Small intestine (tissue), 7 donors: ENCODE results near the gene NUP214. TPM values are rescaled to one million over a fixed set of nuclear protein-coding genes. Genes with fewer than 3 reads are reported as not detected.
"Not testable (repeated sequence)": the region's sequence is repeated elsewhere in the genome, so short reads cannot be mapped to it uniquely, and the experiment has no call there.

Experiments used
- DNase-seq, 2 donors: peaks; one replicate each; pipeline versions ENCODE4 v3.0.0 to v3.0.0-alpha.2; 2013
- FAIRE-seq: peaks from 2 replicates; lab custom pipeline; 2012; peaks lifted over from hg19 to GRCh38; lab: Jason Lieb, UNC
- H3K27ac ChIP-seq, 3 donors: one replicate each; pipeline ENCODE4 v1.5.1; 2013; ENCODE audit warnings: low read length in 2 of 3, mild to moderate bottlenecking in 2 of 3, control low read depth in 1 of 3, inconsistent platforms in 1 of 3, low read depth in 1 of 3, moderate library complexity in 1 of 3
- H3K27me3 ChIP-seq, 3 donors: one replicate each; pipeline ENCODE4 v1.6.1; 2013; ENCODE audit warnings: low read length in 3 of 3, inconsistent platforms in 1 of 3; ENCODE audit not compliant: control insufficient read depth in 3 of 3, insufficient read depth in 3 of 3
- H3K36me3 ChIP-seq, 3 donors: one replicate each; pipeline ENCODE4 v1.6.1; 2013; ENCODE audit warnings: low read length in 3 of 3, inconsistent platforms in 1 of 3, low read depth in 1 of 3, mild to moderate bottlenecking in 1 of 3, moderate library complexity in 1 of 3; ENCODE audit not compliant: control insufficient read depth in 3 of 3, insufficient read depth in 2 of 3
- H3K4me1 ChIP-seq, 3 donors: one replicate each; pipeline ENCODE4 v1.6.1; 2013; ENCODE audit warnings: low read length in 2 of 3, inconsistent platforms in 1 of 3, low read depth in 1 of 3, mild to moderate bottlenecking in 1 of 3, moderate library complexity in 1 of 3; ENCODE audit not compliant: control insufficient read depth in 3 of 3, insufficient read depth in 2 of 3
- H3K4me3 ChIP-seq, 3 donors: one replicate each; pipeline ENCODE4 v1.5.1; 2013; ENCODE audit warnings: low read length in 3 of 3, control low read depth in 1 of 3, inconsistent platforms in 1 of 3, low read depth in 1 of 3, mild to moderate bottlenecking in 1 of 3, moderate library complexity in 1 of 3
- H3K9me3 ChIP-seq, 2 donors: one replicate each; pipeline ENCODE4 v1.6.1; 2013; ENCODE audit warnings: low read depth in 1 of 2, low read length in 1 of 2; ENCODE audit not compliant: control insufficient read depth in 2 of 2, insufficient read depth in 1 of 2
- WGBS, 3 donors: extraction: QIAGEN DNeasy Blood & Tissue Kit; methylation state at CpG; one replicate each; pipeline ENCODE4 v1.1.7; 2013; 5-methylcytosine and 5-hydroxymethylcytosine counted together
- polyA plus RNA-seq, 4 donors: library from polyadenylated mRNA; stranded (reverse) in 3 of 4; unstranded in 1 of 4; fragments of 200-250 nt in 3 of 4; fragments of 120-200 nt in 1 of 4; gene quantifications; one replicate each; pipeline versions ENCODE4 v1.2.1 to v1.2.3, GENCODE V29; 2013
- donor health status: healthy with polysubstance abuse.
- donor health status: control.
- donor health status: control.
- donor health status: Bipolar disorder and iron deficiency.
- donor health status: healthy.

NUP214 gene
- polyA plus RNA-seq, 4 donors: 16.7 to 49.7 (median 37.3) TPM

DNA sequence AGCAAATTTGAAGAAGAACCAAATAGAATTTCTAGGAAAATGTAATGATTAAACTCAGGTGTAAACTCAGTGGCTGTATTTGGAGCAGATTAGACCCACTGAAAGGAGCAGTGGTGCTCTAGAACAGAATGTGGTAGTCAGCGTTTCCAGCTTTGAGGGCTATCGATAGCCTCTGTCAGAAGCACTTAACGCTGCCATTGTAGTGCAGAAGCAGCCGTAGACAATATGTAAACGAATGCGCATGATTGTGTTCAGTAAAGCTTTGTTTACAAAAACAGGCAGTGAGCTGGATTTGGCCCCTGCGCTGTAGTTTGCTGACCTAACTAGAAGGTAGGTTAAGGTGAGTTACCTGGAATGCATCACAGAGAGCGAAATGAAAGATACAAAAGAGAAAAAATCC lies 78.9 kb downstream of the NUP214 start:
- Histone ChIP-seq H3K9me3 (no peaks in the 10 kb centered on the region), H3K4me1 (no peaks in the 10 kb centered on the region), H3K4me3 (no peak overlapping the region), H3K27me3 (no peaks in the 10 kb centered on the region), H3K36me3 (peaks cover 4 to 47% (median 21%) of the 10 kb centered on the region in 3 donors), H3K27ac (no peak overlapping the region)
- DNase-seq: no peak
- WGBS, 3 donors: 87 to 96% (median 95%) methylated on average over 8 of the region's 8 CpGs
- no peak for FAIRE-seq

DNA sequence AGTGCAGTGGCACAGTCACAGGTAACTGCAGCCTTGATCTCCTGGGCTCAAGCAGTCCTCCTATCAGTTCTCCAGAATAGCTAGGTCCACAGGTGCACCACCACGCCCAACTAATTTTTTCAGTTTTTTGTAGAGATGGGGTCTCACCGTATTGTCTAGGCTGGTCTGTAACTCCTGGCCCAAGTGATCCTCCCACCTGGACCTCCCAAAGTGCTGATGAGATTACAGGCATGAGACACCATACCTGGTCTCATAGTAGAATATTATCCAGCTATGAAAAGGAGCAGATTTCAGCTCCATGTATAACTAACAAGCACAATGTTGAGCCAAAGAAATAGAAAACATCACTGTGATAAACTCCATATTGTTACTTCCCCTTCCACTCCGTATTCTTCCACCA lies 81.1 kb downstream of the NUP214 start:
- H3K9me3 ChIP-seq: no peaks in the 10 kb centered on the region
- no peaks in the 10 kb centered on the region for H3K27me3 ChIP-seq
- H3K27ac ChIP-seq: no peak overlapping the region
- 95 to 97% (median 96%) methylated on average over 3 of the region's 3 CpGs for WGBS, 3 donors
- DNase-seq: no peak
- no peak overlapping the region for H3K4me3 ChIP-seq
- FAIRE-seq: no peak
- H3K4me1 ChIP-seq: no peaks in the 10 kb centered on the region
- H3K36me3 ChIP-seq: peaks cover 4 to 48% (median 12%) of the 10 kb centered on the region in 3 donors

DNA sequence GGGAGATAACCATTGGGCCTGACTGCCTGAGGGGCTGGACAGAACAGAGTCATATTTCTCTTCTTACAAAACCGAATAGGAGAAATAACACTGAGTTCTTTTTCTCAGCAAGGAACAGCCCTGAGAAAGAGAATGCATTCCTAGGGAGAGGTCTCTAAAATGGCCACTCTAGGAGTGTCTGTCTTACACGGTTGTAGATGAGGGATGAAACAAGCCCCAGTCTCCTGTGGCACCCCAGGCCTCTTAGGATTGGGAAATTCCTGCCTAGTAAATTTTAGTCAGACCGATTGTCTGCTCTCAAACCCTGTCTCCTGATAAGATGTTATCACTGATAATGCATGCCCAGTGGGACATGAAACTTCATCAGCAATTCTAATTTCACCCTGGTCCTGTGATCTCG lies 86.5 kb downstream of the NUP214 start:
- H3K9me3 ChIP-seq, H3K4me3 ChIP-seq, H3K4me1 ChIP-seq, H3K27me3 ChIP-seq, FAIRE-seq, H3K27ac ChIP-seq, DNase-seq: not testable (repeated sequence)
- H3K36me3 ChIP-seq: peaks cover 0 to 37% (median 3%) of the 10 kb centered on the region in 3 donors
- WGBS, 3 donors: 94 to 98% (median 97%) methylated on average over 4 of the region's 4 CpGs

DNA sequence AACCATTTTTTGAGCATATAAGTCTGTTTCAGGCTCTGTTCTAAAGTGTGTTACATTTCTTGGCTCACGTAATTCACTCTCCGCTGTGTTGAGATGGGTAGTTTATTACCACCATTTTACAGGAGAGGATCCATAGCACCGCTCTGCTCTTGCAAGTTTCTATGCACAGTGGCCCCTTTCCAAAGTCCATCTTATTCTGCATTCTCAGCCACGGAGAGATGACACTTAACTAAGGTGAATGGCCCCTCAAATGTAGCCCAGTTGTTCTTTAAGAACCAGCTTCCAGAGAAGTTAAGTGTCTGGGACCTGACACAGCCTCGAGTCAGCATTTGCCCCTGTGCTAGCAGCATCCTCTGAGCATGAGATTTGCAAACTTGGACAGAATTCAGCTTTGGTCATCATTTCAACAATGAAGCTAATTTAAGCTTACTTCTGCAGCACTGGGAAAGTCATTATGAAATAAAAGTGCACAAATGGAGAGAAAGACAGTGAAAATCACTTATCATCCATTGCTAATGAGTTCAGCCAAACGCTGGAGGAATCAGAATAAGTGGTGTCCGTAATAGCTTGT lies 89.0 kb downstream of the NUP214 start:
- peaks cover 3 to 36% (median 3%) of the 10 kb centered on the region in 3 donors for H3K36me3 ChIP-seq
- H3K27me3 ChIP-seq: no peaks in the 10 kb centered on the region
- DNase-seq: peak in 1 of 2 donors; percentile 71
- H3K4me1 ChIP-seq: peaks cover 0 to 8% (median 0%) of the 10 kb centered on the region in 3 donors
- H3K27ac ChIP-seq: peak overlapping the region in 1 of 3 donors; percentile 34
- peaks cover 0 to 8% of the 10 kb centered on the region in 2 donors for H3K9me3 ChIP-seq
- H3K4me3 ChIP-seq: no peak overlapping the region
- no peak for FAIRE-seq
- 73 to 86% (median 82%) methylated on average over 7 of the region's 7 CpGs for whole genome bisulfite sequencing, 3 donors

DNA sequence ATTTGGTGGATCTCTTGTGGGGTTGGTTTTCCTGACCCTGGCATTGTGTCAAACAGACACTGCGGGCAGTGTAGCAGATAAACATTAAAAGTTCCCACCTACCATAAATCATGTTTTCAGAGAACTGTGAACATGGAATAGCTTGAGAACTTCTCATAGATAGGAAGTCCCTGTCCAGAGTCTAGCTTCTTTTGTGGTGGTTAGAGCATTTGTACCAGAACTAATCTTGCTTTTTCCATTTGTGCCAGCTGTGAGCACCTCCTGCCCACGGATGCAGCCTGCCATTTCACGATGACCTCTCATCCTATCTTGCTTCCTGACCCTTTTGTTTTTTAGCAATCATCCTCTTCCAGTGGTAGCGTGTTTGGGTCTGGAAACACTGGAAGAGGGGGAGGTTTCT lies 89.5 kb downstream of the NUP214 start:
- Histone ChIP-seq H3K9me3 (peaks cover 0 to 8% of the 10 kb centered on the region in 2 donors), H3K4me1 (peaks cover 0 to 8% (median 0%) of the 10 kb centered on the region in 3 donors), H3K36me3 (peaks cover 3 to 34% (median 3%) of the 10 kb centered on the region in 3 donors), H3K27me3 (no peaks in the 10 kb centered on the region), H3K4me3 (no peak overlapping the region), H3K27ac (no peak overlapping the region)
- 70 to 94% (median 93%) methylated on average over 4 of the region's 4 CpGs for WGBS, 3 donors
- FAIRE-seq: no peak
- DNase-seq: no peak

DNA sequence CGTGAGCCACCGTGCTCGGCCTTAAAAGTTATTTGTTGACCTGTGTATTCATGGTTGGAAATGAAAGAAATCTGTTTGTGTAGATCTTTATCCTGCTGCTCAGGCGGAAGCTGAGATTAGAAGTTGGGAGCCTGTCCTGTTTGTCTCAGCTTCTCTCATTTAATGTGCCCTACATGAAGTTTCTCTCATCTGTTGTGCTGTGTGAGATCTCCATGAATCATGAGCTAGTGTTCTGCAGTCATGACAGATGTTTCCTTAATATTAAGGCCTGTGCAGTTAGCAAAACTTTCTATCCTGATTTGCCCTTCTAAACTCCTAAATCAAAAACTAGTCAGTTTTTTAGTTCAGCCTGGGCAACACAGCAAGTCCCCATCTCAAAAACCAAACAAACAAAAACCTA lies 91.4 kb downstream of the NUP214 start:
- no peak overlapping the region for H3K4me3 ChIP-seq
- H3K27ac ChIP-seq: no peak overlapping the region
- DNase-seq: no peak
- 83 to 94% (median 86%) methylated on average over 4 of the region's 4 CpGs for WGBS, 3 donors
- no peak for FAIRE-seq
- H3K9me3 ChIP-seq: peaks cover 0 to 7% of the 10 kb centered on the region in 2 donors
- peaks cover 0 to 8% (median 0%) of the 10 kb centered on the region in 3 donors for H3K4me1 ChIP-seq
- H3K36me3 ChIP-seq: peaks cover 3 to 30% (median 3%) of the 10 kb centered on the region in 3 donors
- H3K27me3 ChIP-seq: no peaks in the 10 kb centered on the region

DNA sequence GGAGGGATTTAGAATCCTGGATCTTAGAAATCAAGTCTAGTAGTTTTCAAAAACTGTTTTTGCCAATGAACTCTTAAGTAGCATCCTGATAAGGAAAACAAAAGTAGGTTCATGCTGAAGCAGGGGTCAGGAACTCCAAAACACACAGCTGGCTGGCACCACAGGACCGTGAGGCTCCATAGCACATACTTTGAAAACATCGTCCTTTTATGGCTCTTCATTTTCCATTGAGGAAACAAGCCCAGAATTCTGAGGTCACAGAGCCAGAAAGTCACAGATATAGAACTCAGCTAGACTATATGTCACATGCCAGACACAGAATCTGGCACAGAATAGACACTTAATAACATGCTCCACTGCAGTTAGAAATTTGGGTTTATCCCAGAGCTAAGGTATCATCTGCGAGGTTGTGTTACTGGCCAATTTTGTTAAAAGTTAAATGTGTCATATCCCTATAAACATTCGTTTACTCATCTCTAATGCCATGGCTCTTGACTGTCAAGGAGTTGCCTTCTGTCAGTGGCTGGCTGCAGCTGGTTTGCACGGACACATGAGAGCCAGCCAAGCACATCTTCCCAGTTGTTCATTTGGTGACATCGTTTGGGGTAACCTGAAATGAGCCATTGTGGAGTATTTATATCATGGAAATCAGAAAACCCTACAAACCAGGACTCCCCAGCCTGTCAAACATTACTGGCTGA lies 92.1 kb downstream of the NUP214 start:
- DNase-seq: no peak

DNA sequence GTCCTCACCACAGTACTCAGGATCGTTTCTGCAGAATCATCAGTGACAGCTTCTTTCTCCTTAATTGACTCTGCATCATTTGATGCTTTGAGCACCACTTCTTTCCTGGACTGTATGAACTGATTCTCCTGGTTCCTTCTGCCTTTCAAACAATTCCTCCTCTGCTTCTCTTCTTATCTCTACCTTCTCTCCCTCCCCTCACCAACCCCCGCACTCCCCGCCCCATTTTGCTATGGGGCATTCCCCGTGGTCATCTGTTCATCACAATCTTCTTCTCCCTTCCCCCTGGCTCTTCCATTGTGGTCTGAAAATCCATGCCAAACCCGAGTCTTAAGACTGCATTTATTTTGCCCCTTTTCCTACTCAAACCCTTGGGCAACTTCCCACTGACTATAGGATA lies 93.0 kb downstream of the NUP214 start:
- peaks cover 3 to 37% (median 3%) of the 10 kb centered on the region in 3 donors for H3K36me3 ChIP-seq
- DNase-seq: no peak
- no peak overlapping the region for H3K27ac ChIP-seq
- peaks cover 0 to 8% (median 0%) of the 10 kb centered on the region in 3 donors for H3K4me1 ChIP-seq
- no peaks in the 10 kb centered on the region for H3K27me3 ChIP-seq
- no peaks in the 10 kb centered on the region for H3K9me3 ChIP-seq
- 80 to 86% (median 83%) methylated on average over 5 of the region's 5 CpGs for WGBS, 3 donors
- H3K4me3 ChIP-seq: no peak overlapping the region
- no peak for FAIRE-seq

More for the DNA sequence above, 92.1 kb downstream of the NUP214 start:
- Histone ChIP-seq H3K9me3 (peaks cover 0 to under 1% of the 10 kb centered on the region in 2 donors), H3K27ac (no peak overlapping the region), H3K36me3 (peaks cover 3 to 31% (median 3%) of the 10 kb centered on the region in 3 donors), H3K4me1 (peaks cover 0 to 8% (median 0%) of the 10 kb centered on the region in 3 donors), H3K4me3 (no peak overlapping the region), H3K27me3 (no peaks in the 10 kb centered on the region)
- no peak for FAIRE-seq
- WGBS, 3 donors: 78 to 90% (median 86%) methylated on average over 6 of the region's 6 CpGs
